Activated CD4-positive, CD25-positive, alpha-beta regulatory T cell (primary cell): ENCODE data around the gene OR4F15.

Experiments used
- DNase-seq, 4 experiments: peaks; one replicate each; lab custom pipeline; 2025; lab: John Stamatoyannopoulos, UW

OR4F15 gene

GRCh38 chr15:101804375-101804774 is 7.6 kb upstream of the OR4F15 start:
- DNase-seq: no peak

- no peak for DNase-seq
Observed at GRCh38 chr15:101804941-101805340, 7.1 kb upstream of the OR4F15 start.

GRCh38 chr15:101805605-101806345 is 6.2 kb upstream of the OR4F15 start:
- DNase-seq: no peak

GRCh38 chr15:101807345-101807945 is 4.6 kb upstream of the OR4F15 start:
- no peak for DNase-seq

GRCh38 chr15:101808201-101808600 is 3.8 kb upstream of the OR4F15 start:
- DNase-seq: no peak

GRCh38 chr15:101810456-101810855 is 1.5 kb upstream of the OR4F15 start:
- DNase-seq: no peak

GRCh38 chr15:101810876-101811275 is 1.1 kb upstream of the OR4F15 start:
- no peak for DNase-seq

- DNase-seq: no peak
Observed at GRCh38 chr15:101813803-101814534, 2.0 kb downstream of the OR4F15 start.

GRCh38 chr15:101820781-101821180 is 8.8 kb downstream of the OR4F15 start:
- no peak for DNase-seq

GRCh38 chr15:101827257-101827656 is 15.3 kb downstream of the OR4F15 start:
- DNase-seq: no peak

- DNase-seq: no peak
Observed at GRCh38 chr15:101828774-101829173, 16.8 kb downstream of the OR4F15 start.

GRCh38 chr15:101841656-101842055 is 29.7 kb downstream of the OR4F15 start:
- no peak for DNase-seq

GRCh38 chr15:101844916-101845315 is 32.9 kb downstream of the OR4F15 start:
- DNase-seq: no peak

- no peak for DNase-seq
Observed at GRCh38 chr15:101852356-101852755, 40.4 kb downstream of the OR4F15 start.
